HFFc6 (cell line): Measurements from ENCODE around the gene APMAP. TPM values are rescaled to one million over a fixed set of nuclear protein-coding genes. Genes with fewer than 3 reads are reported as not detected.
"Not testable (repeated sequence)": the region's sequence is repeated elsewhere in the genome, so short reads cannot be mapped to it uniquely, and the experiment has no call there.

Source experiments
- DNase-seq: peaks from one replicate; pipeline ENCODE4 v3.0.0-alpha.2; 2018
- H3K27ac Mint-ChIP-seq: 2 replicates; pipeline ENCODE4 v1.8.0; 2020; ENCODE audit warnings: mild to moderate bottlenecking, mixed read lengths
- H3K27me3 Mint-ChIP-seq: 2 replicates; pipeline ENCODE4 v1.8.0; 2021; ENCODE audit warnings: mild to moderate bottlenecking, moderate library complexity, mixed read lengths; ENCODE audit not compliant: insufficient read depth
- H3K36me3 Mint-ChIP-seq: 2 replicates; pipeline ENCODE4 v1.8.0; 2021; ENCODE audit warnings: low read depth, mixed read lengths
- H3K4me1 Mint-ChIP-seq: 2 replicates; pipeline ENCODE4 v1.8.0; 2020; ENCODE audit warnings: low read depth, mixed read lengths
- H3K4me3 Mint-ChIP-seq: 2 replicates; pipeline ENCODE4 v1.8.0; 2020; ENCODE audit warnings: mild to moderate bottlenecking, moderate library complexity, mixed read lengths
- H3K9me3 Mint-ChIP-seq: 2 replicates; pipeline ENCODE4 v1.8.0; 2020; ENCODE audit warnings: mild to moderate bottlenecking, mixed read lengths
- total RNA-seq, 6 experiments: library from RNA; stranded (reverse); fragmentation: NEBNext Ultra II Directional; extraction: Animal tissue kit (Norgen Biotek cat#: 25700); gene quantifications; 2 replicates in 1 of 6; 3 replicates in 5 of 6; pipeline ENCODE4 v1.2.3, GENCODE V29; 2021
- TF ChIP-seq, protein P1 (sequence below): fragments of 200-600 bp; sonication (generic); IDR thresholded peaks from 2 replicates; pipeline ENCODE4 v1.5.0; 2021; ENCODE audit warnings: antibody characterized with exemption, mild to moderate bottlenecking

APMAP gene
- total RNA-seq, 6 experiments from 2014 or later = 119 to 137 (median 129) TPM

DNA sequence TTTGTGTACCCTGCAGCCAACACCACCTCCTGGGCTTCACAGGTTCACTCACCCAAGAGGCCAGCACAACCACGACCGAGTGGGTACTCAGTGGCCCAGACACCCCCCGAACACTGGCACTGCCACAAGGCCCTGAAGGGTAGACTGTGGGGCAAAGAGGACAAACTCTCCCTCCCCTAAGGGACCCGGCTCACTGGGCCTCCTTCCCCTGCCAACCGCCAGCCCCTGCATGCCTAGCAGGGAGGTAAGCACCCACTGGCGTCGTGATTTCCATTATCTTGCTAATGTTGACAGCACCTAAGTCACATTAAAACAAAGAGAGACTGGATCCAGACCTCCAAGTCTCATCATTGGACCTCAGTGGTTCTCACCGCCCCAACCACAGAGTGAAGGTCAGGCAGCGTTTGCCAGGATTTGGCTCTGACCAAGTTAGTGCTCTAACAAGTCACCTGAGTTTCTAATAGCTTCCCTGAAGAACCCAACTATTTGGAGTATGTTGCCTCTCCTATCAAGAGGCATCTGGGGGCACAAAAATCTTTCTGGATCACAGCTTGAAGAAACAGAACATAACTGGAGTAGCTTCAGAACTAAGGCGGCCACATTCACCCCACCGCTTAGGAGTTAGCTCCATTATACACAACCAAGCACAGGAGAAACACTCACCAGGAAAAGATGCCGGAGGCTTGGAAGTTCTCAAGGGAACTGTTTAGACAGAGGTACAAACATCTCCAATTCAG is 14.0 kb upstream of the APMAP start:
- TF ChIP-seq, protein P1, sequence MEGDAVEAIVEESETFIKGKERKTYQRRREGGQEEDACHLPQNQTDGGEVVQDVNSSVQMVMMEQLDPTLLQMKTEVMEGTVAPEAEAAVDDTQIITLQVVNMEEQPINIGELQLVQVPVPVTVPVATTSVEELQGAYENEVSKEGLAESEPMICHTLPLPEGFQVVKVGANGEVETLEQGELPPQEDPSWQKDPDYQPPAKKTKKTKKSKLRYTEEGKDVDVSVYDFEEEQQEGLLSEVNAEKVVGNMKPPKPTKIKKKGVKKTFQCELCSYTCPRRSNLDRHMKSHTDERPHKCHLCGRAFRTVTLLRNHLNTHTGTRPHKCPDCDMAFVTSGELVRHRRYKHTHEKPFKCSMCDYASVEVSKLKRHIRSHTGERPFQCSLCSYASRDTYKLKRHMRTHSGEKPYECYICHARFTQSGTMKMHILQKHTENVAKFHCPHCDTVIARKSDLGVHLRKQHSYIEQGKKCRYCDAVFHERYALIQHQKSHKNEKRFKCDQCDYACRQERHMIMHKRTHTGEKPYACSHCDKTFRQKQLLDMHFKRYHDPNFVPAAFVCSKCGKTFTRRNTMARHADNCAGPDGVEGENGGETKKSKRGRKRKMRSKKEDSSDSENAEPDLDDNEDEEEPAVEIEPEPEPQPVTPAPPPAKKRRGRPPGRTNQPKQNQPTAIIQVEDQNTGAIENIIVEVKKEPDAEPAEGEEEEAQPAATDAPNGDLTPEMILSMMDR = no peak
- Mint-ChIP-seq H3K27me3 (peaks cover 8% of the 10 kb centered on the region), H3K4me3 (no peak overlapping the region), H3K4me1 (no peaks in the 10 kb centered on the region), H3K9me3 (no peaks in the 10 kb centered on the region), H3K36me3 (no peaks in the 10 kb centered on the region), H3K27ac (no peak overlapping the region)
- no peak for DNase-seq

DNA sequence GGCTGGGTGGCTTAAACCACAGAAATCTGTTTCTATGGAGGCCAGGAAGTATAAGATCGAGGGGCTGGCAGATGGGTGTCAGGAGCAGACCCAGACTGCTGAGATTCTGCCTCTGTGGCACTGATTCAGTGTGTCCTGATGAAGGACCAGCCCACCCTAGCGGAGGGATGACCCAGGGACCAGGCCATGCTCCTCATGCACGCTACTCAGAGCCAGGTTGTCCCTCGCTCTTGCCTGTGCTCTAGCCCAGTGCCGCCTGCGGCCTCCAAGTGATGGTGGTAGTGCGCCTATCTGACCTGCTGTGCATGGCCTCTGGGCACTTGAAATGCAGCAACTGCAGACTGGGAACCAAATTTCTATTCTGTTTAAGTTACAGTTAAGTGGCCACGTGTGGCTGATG is 13.1 kb upstream of the APMAP start:
- TF ChIP-seq, protein P1 = no peak
- Mint-ChIP-seq H3K36me3 (no peaks in the 10 kb centered on the region), H3K27me3 (peaks cover 5% of the 10 kb centered on the region), H3K9me3 (no peaks in the 10 kb centered on the region), H3K4me1 (peaks cover 2% of the 10 kb centered on the region), H3K27ac (no peak overlapping the region), H3K4me3 (no peak overlapping the region)
- DNase-seq = no peak

DNA sequence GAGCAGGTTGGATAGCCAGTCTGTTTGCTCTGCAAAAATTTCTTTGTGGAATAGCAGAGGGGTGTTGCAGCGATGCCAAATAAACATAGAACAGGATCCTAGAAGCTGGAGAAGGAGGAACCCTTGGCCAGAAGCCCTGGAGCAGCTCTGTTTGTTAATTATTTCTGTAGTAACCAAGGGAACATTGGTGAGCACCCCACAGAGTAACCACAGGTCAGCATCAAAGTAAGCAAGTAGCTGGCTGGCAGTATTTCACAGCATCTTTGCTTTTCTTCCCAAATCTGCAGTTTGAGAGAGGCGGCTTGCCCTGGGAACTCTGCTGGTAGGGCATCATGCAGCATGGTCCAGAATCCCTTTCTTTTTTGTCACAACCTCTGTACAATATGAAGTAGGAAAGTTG is 12.7 kb upstream of the APMAP start:
- TF ChIP-seq, protein P1 = no peak
- Mint-ChIP-seq H3K36me3 (no peaks in the 10 kb centered on the region), H3K27ac (no peak overlapping the region), H3K4me3 (no peak overlapping the region), H3K9me3 (no peaks in the 10 kb centered on the region), H3K27me3 (peaks cover 5% of the 10 kb centered on the region), H3K4me1 (peaks cover 6% of the 10 kb centered on the region)
- peak; percentile 33 for DNase-seq

DNA sequence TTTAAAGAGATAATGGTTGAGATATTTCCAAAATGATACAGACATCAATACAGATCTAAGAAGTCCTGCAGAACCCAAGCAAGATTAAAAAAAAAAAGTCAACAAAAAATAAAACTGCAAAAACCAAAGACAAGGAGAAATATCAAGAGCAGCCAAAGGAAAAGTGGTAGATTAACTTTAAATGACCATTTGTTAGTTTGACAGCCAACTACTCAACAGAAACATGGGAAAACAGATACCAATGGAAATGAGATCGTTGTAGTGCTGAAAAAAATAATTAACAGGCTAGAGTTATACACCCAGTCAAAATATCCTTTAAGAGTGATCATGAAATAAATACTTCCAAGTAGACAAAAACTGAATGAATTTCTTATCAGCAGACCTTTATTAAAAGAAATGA is 10.5 kb upstream of the APMAP start:
- H3K9me3 Mint-ChIP-seq = no peaks in the 10 kb centered on the region
- peaks cover 18% of the 10 kb centered on the region for H3K4me1 Mint-ChIP-seq
- no peaks in the 10 kb centered on the region for H3K36me3 Mint-ChIP-seq
- no peak overlapping the region for H3K4me3 Mint-ChIP-seq
- H3K27me3 Mint-ChIP-seq = peaks cover 13% of the 10 kb centered on the region
- TF ChIP-seq, protein P1 = no peak
- H3K27ac Mint-ChIP-seq = no peak overlapping the region
- DNase-seq = no peak

DNA sequence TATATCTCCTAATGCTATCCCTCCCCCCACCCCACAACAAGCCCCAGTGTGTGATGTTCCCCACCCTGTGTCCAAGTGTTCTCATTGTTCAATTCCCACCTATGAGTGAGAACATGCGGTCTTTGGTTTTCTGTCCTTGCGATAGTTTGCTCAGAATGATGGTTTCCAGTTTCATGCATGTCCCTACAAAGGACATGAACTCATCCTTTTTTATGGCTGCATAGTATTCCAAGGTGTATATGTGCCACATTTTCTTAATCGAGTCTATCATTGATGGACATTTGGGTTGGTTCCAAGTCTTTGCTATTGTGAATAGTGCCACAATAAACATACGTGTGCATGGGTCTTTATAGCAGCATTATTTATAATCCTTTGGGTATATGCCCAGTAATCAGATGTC is 8.8 kb upstream of the APMAP start:
- H3K4me3 Mint-ChIP-seq = not testable (repeated sequence)

DNA sequence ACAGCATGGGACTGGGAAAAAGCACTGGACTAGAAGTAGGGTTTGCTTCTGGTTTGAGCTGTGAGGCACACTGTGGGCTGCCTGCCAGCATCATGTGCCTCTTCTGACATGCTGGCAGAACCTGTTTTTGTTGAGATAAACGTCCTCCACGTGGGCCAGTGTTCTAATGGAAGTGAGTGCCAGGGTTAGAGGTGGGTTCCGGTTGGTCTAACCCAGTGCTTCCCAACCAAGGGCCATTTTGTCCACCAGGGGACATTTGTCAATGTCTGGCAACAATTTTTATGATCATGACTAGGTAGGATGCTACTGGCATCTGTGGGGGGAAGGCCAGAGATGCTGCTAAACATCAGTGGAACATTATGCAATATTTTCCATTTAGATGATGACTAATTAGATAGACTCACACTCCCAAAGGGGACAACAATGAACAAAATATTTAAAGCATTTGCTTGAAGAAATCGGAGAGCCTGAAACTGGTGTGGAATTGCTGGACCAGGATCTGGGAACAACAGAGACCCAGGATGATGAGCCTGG is 7.8 kb upstream of the APMAP start:
- Mint-ChIP-seq H3K36me3 (no peaks in the 10 kb centered on the region), H3K9me3 (no peaks in the 10 kb centered on the region), H3K4me1 (peaks cover 26% of the 10 kb centered on the region)

More for the DNA sequence above, 8.8 kb upstream of the APMAP start:
- H3K4me1 Mint-ChIP-seq = peaks cover 20% of the 10 kb centered on the region
- not testable (repeated sequence) for DNase-seq, H3K36me3 Mint-ChIP-seq, H3K27ac Mint-ChIP-seq, H3K9me3 Mint-ChIP-seq
- peaks cover 20% of the 10 kb centered on the region for H3K27me3 Mint-ChIP-seq

More for the DNA sequence above, 7.8 kb upstream of the APMAP start:
- H3K4me3 Mint-ChIP-seq = peak overlapping the region; percentile 6; the same call in 1 of the 2 replicates
- peak overlapping the region; percentile 81 for H3K27ac Mint-ChIP-seq
- TF ChIP-seq, protein P1 = peak; percentile 72
- DNase-seq = peak; percentile 86
- peaks cover 20% of the 10 kb centered on the region for H3K27me3 Mint-ChIP-seq
